HPDE6-E6E7 (cell line): Measurements from ENCODE around the gene ABCB8.
"Not testable (repeated sequence)": the region's sequence is repeated elsewhere in the genome, so short reads cannot be mapped to it uniquely, and the experiment has no call there.

Experiments used
- DNase-seq: peaks from one replicate; pipeline ENCODE4 v3.0.0; 2011; ENCODE audit warnings: missing footprints; ENCODE audit errors: extremely low spot score

Gene ABCB8

DNA sequence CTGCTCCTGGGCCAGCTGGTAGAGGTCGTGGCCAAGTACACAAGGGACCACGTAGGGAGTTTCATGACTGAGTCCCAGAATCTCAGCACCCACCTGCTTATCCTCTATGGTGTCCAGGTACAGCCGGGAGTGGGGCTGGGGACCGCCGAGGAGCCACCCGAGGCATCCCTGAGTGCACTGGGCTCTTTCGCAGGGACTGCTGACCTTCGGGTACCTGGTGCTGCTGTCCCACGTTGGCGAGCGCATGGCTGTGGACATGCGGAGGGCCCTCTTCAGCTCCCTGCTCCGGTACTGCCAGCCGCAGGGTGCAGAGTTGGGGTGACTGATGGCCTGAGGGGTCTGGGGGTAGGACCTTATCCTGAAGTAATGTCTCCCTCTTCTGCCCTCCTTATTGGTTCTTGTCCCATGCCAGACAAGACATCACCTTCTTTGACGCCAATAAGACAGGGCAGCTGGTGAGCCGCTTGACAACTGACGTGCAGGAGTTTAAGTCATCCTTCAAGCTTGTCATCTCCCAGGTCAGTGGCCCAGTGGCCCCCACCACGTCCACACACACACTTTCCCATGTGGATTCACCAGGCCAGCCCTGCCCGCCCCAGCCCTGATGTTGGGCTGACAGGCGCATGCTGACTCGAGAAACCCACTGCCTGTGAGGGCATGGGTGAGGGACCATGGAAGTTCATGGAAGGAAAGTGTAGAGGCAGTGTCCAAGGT is 6.2 kb downstream of the ABCB8 start:
- no peak for DNase-seq

DNA sequence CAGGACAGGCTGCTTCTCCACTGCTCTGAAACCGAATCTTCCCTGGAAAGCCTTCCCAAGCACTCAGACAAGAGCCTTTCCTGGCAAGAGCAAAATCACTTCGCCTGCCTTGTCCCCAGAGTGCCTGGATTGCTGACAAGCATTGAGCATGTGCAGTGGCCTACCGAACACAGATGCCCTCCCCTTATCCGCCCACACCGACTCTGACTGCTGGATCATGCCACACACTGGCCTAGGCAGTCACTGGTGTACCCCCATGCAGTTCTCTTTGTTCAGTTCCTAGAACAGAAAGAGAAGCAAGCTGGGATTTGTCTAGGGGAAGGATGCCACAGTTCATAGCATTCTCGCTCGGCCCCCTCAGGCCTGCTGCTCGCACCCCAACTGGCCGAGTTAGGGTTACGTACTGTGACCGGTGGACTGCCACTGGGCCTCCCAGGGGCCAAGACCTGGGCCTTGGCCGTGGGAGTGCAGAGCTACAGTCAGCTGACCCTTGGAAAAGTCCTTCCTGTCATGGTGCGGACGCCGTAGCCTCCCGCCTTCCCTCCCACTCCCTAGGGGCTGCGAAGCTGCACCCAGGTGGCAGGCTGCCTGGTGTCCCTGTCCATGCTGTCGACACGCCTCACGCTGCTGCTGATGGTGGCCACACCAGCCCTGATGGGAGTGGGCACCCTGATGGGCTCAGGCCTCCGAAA is 6.9 kb downstream of the ABCB8 start:
- DNase-seq: no peak

DNA sequence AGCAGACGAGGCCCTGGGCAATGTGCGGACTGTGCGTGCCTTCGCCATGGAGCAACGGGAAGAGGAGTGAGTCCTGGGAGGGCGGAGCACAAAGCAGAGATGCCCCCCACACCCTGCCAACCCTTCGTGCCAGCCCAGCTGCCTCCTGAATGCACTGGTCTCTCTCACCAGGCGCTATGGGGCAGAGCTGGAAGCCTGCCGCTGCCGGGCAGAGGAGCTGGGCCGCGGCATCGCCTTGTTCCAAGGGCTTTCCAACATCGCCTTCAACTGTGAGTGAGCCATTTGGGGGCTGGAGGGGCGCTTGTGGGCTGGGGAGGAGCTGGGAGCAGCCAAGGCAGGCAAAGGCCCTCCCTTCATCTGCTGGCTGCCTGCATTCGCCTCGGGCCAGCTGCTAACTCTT is 7.7 kb downstream of the ABCB8 start:
- DNase-seq: no peak

DNA sequence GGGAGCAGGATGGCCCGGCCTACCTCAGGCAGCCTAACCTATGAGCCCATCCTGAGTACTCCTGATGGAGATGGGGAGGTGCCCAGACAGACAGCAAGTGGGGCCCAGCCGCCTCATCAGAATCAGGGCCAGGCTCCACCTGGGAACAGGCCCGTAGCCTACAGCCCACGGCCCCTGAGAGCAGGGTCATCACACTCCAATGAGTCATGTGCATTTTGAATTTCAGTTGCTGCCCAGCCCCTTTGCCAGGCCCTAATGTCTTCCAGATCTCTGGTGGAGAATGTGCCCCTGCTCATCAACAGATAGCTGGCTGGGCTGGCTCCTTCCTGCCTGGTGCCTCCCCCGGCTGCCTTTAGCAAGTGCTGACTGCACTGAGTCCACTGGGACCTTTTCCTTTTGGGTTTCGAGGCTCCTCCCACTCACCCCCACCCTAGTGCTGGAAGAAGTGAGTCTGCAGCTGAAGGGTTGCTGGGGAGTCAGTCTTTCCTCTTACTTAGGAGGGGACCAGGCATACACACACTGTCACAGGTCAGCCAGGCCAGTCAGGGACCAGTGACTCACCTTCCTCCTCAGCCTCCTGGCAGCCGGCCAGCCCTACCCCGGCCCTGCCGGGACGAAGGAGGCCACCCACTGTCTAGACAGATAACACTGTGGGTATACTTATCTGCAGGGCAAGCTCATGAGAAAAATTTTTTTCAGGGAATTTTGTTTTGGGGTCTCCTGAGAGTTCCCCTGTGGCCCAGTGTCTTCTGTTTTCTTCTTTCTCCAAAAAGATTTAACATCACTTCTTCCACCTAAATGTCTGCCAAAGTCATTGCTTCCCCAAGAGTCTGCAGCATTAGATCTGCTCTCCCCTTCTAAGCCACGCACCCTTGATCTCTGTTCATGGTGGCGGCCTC is 10.9 kb downstream of the ABCB8 start:
- no peak for DNase-seq

DNA sequence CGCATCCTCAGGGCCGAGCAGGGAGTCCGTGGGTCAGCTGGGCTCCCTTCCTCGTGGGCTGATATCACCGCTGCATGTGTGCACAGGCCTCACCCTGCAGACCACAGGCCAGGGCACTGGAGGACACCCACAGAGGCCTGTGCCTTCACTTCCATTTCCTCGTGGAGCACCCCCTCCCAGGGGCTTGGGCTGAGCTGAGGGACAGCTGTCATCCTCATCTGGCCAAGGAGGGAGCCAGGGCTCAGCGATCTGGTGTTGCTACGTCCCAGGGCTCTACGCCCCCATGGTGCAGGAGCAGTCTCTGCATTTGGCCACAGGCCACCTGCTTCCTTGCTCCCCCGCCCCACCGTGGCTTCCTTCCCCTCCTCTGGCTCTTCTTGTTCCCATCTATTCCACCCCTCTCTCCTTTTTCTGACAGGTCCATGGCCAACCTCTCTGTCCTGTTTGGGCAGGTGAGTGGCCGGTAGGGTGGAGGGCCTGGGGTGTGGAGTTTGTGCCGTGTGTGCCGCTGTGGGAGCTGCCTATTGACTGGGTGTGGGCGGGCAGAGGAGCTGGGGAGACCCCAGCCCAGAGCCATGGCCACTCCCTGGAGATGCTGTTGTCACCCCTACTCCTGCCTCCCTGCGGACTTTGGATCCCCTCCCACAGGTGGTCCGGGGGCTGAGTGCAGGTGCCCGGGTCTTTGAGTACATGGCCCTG is 11.7 kb downstream of the ABCB8 start:
- no peak for DNase-seq

DNA sequence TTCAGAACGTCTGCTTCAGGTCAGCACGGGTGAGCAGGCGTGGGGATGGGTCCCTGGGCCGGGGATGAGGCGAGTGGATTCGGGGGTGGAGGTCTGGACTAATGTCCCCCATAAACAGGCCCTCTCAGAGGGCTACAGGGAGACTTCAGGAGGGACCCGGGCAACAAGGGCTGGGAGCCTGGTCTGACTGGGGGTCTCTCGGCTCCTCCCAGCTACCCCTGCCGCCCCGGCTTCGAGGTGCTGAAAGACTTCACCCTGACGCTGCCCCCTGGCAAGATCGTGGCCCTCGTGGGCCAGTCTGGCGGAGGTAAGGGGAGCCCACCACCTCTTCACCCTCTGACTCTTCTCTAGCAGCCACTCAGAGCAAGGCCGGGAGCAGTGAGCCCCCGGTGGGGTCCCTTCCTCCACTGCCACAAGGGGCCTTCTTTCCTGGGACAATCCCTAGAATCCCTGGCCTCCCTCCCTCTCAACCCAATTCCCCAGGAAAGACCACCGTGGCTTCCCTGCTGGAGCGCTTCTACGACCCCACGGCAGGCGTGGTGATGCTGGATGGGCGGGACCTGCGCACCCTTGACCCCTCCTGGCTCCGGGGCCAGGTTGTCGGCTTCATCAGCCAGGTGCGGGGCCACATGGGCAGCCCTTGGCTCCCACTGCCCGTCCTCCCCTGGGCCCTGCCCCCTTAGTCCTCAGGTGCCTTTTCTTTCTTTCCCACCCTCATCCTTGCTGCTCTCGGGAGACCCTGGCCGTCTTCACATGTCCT is 12.5 kb downstream of the ABCB8 start:
- DNase-seq: no peak

DNA sequence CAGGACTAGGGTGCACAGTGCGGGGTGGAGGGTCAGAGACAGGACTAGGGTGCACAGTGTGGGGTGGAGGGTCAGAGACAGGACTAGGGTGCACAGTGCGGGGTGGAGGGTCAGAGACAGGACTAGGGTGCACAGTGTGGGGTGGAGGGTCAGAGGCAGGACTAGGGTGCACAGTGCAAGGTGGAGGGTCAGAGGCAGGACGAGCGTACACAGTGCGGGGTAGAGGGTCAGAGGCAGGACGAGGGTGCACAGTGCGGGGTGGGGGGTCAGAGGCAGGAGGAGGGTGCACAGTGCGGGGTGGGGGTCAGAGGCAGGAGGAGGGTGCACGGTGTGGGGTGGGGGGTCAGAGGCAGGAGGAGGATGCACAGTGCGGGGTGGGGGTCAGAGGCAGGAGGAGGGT is 15.2 kb downstream of the ABCB8 start:
- not testable (repeated sequence) for DNase-seq

DNA sequence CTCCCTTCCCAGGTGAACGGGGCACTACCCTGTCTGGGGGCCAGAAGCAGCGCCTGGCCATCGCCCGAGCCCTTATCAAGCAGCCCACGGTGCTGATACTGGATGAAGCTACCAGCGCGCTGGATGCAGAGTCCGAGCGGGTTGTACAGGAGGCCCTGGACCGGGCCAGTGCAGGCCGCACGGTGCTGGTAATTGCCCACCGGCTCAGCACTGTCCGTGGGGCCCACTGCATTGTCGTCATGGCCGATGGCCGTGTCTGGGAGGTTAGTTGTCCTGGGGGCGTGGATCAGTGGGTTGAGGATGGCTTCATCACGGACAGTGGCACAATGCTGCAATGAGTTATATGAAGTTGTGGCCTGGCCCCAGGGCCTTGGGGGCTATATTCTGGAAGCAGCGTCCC is 15.7 kb downstream of the ABCB8 start:
- no peak for DNase-seq

DNA sequence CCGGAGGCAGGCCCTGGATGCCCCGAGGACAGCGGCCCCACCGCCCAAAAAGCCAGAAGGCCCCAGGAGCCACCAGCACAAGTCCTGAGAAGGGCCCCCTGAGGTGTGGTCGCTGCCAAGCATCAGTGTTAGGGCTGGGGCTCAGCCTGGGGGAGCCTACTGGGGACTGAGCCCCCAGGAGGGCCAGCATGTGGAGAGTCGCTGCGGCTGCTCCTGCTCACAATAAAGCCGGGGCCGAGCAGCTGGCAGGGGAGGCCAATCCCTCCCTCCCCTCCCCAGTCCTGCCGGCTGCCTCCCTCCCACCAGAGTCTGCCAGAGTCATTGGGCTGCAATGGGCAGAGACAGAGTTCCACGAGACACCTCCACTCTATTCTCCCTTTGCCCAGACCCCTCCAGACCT is 17.0 kb downstream of the ABCB8 start:
- no peak for DNase-seq

DNA sequence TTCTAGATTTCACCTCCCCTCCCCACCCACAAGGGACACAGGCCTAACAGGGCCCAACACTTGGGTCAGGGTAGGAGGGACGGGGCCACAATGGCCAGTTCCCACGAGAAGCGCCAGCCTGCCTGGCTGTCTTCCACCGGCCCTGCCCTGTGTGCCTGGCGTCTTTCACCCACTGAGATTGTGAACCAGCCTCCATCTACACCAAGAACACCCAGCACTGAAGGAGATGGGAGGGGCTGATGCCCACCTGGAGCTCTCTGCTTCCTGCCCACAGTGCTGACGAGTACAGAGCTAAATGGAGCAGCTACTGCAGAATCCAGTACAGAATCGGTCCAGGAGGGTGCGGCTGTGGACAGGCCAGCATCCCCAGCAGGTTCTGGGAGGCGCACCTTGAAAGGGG is 17.7 kb downstream of the ABCB8 start:
- no peak for DNase-seq

DNA sequence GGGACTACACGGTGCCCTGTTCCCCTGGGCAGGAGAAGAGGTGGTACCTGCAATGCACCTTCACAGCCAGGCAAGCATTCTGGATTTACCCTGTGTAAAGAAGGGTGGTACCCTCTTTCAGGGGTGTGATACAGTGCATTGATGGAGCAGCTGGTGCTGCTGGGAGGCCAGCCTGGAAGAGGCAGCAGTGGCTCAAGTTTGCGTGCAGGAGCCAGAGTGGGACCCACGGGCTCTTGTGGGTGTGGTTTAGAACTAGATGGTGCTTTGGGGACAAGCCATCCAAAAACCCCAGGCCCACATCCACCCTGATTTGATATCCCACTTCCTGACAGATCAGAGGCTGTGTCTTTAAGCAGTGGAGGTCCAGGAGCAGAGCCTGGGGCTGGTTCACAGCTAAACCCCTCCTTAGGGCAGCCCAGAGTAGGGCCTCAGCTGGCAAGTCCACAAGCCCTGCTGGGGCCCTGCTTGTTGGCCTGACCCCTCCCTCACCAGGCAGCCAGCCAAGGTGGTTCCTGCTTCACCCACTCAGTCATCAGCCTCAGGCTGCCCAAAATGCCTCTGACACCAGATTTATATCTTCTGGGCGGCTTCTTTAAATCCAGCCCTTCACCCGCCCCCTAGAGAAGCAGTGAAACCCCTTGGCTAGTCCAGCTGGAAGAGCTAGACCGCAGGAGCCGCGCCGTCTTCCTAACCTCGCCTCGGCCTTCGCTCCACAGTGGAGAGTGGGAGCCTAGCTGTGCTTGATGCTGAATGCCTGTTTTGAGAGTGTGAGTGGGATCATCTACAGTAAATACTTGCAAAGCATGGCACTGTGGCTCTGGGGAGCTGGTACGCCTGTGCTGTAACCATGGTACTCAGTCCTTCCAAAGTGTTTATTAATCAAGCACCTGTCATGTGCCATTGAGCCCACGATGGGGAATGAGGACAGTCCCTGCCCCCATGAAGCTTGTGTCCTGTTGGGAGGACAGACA is 18.6 kb downstream of the ABCB8 start:
- DNase-seq: no peak

DNA sequence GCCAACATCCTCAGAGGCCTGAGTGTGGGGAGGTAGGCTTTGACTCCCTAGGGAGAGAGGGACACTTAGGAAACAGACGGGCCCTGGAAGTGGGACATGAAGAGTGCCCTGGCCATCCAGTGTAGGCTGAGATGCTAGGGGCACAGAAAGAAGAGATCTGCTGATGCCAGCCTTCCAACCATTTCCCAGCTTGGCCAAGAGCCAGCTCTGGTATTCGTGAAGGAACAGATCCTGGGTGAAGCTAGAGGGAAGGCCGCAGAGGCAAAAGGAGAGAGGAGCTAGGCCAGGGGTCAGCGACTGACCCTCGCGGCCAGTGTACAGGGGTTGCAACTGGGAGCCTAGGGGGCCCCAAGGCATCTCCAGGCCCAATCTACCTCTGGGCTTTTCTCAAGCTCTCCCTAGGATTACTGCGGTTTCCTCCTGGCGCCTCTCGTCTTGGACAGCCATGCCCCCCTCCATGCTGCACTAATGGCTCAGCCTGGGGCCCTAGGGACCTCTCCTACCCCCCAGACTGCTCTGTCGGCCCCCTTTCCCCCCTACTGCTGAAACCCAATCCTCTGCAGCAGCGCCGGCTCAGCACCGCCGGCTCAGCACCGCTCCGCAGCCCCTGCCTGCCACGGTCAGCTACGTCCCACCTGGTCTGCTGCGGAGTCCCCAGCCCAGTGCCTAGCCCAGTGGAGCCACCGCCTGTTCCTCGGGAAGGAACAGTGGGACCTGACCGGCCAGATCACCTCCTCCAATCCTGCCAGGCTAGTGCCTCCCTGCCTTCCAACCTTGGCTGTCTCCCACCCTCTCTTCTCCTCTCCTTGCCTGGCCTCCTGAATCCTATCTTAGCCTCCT is 19.9 kb downstream of the ABCB8 start, which contains the start of gene ASIC3:
TSS of gene ASIC3 (plus strand) at position 556 of the 840 bp plus-strand sequence. CDS start 355 bp downstream, outside the sequence.
- no peak for DNase-seq

DNA sequence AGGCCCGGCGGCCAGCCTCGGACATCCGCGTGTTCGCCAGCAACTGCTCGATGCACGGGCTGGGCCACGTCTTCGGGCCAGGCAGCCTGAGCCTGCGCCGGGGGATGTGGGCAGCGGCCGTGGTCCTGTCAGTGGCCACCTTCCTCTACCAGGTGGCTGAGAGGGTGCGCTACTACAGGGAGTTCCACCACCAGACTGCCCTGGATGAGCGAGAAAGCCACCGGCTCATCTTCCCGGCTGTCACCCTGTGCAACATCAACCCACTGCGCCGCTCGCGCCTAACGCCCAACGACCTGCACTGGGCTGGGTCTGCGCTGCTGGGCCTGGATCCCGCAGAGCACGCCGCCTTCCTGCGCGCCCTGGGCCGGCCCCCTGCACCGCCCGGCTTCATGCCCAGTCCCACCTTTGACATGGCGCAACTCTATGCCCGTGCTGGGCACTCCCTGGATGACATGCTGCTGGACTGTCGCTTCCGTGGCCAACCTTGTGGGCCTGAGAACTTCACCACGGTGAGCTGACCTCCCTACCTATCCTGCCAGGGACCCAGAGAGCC is 20.7 kb downstream of the ABCB8 start:
- DNase-seq: no peak

DNA sequence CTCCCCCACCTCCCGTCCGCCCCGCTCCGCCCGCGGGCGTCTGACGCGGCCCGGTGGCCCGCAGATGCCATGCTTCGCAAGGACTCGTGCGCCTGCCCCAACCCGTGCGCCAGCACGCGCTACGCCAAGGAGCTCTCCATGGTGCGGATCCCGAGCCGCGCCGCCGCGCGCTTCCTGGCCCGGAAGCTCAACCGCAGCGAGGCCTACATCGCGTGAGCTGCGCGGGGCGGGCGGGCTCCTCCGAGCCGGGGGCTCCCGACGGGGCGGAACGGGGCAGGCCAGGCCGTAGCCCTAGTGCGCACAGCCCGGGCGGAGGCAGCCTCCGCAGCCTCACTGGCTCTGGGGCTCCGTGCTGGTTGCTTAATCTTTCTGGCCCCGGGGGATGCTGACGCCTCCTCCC is 22.9 kb downstream of the ABCB8 start:
- DNase-seq: no peak

DNA sequence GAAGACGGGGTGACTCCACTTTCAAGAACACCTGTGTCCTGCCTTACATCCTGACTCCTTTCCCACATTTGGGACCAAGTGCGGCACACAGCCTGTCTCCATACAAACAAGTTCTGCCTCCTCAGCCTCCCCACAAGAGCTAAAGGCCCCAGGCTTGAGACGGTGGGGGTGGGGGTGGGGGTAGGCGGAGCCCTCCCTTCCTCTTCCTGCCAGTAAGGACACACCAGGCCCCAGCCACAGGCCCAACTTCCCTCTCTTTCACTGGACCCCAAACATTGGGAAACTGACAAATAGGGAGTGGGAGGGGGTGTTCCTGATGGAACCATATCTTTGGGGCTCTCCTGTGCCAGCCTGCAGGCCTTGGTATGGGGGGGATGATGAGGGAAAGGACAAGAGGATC is 24.8 kb downstream of the ABCB8 start:
- no peak for DNase-seq

DNA sequence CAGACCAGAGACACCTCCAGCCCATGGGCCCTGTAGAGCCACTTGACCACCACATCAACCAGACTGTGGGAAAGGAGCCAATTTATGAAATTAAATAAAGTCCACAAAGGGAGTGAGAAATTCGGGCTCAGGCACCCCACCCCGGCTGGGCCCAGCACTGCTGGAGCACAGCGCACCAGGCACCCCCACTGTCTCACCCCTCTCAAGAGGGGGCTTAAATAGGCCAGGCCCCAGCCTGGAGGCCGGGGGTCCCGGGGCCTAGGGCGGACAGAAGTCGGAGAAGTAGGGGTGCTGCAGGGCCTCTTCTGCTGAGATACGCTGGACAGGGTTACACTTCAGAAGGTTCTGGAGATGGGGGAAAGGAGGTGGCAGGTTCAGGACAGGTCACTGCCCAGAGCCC is 25.5 kb downstream of the ABCB8 start:
- no peak for DNase-seq

DNA sequence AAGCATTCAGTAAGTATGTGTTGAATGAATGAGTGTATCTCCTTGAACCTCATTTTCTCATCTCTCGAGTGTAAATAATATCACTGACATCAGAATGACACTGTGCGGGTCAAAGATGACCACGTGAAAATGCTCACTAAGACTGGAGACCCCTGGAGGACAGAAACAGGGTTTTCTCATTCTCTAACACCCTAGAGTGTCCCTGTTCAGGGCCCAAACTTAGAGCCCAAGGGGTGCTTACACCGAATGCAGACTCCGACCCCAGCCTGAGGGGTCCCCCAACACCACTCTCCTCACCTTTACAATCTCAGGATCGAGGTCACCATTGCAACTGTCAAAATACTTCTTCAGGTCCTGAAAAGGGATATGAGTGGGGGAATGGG is 28.0 kb downstream of the ABCB8 start:
- no peak for DNase-seq

DNA sequence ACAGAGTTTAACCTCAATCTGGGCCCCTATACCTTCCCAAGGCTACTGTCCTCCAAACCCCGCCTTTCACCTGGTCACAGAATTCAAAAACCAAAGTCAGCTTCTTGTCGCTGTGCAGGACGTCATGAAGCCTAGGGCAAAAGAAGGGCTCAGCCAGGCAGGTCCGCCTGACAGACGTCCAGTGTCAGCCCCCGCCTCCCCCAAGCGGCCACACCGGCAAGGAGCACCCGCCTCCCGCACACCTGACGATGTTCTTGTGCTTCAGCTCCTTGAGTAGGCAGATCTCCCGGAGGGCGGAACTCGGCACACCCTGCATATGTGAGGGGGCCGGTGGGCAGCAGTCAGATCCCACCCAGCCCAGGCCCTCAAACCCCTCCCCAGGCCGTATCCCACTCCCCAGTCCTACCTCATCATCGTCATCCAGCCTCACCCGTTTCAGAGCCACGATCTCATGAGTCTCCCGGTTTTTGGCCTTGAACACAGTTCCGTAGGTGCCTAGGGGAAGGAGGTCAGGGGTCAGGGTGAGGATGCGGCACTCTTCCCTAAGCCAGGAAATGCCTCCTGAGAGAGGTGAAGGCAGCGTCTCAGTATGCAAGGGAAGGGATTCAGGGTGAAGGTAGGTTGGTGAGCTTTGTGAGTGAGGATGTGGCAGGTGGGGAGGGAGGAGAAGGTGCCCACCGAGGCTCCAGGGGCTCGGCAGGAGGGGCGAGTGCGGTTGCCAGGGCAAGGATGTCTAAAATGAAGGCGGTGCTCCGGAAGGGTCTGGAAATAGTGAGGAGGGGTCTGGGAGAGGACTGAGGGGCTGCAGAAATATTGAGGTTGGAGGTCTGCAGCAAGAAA is 28.6 kb downstream of the ABCB8 start:
- DNase-seq: no peak
